Mucosa of gallbladder (tissue), 1 donor: ENCODE results near the gene SLC12A2. TPM values are rescaled to one million over a fixed set of nuclear protein-coding genes. Genes with fewer than 3 reads are reported as not detected.

Experiments
- DNase-seq: peaks from one replicate; pipeline ENCODE4 v3.0.0-alpha.2; 2020; ENCODE audit warnings: low spot score
- total RNA-seq: library from RNA; stranded (reverse); gene quantifications from one replicate; pipeline ENCODE4 v1.2.1, GENCODE V29; 2021
- donor health status: DM: no; HTN: no; CAD: no.

SLC12A2 gene
- total RNA-seq, 1 donor from 2014 or later, result 340 TPM

DNA sequence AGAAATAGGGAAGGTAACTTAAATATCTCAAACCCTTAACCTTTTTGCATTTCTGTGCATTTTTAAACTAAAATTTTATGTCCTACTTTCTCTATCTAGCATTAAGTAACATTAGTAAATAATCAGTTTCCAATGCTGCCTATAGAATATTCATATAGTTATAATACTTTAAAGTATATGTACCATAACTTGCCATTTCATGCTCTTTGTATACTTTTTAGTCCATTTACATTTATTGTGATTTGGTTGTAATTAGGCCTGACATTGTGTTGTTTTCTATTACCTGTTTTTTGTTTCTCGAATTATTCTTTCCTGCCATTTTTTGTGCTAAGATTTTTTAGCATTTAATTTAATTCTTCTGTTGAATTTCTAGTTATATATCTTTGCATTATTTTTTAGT, 13.7 kb downstream of the SLC12A2 start:
- DNase-seq, result no peak

DNA sequence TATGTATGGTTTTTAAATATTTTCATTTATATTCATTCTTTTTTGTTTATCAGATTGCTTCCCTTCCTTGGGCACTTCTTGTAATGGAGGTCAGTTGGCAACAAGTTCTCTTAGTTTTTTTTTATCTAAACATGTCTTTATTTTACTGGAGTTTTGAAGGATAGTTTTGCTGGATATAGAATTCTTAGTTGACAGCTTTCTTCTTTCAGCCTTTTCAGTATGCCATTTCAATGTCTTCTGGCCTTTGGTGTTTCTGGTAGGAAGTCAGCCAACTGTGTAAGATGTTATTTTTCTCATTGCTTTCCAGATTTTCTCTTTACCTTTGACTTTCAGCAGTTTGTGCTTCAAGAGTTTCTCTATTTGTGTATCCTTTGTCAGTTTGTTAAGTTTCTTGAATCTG, 14.2 kb downstream of the SLC12A2 start:
- DNase-seq, result no peak

DNA sequence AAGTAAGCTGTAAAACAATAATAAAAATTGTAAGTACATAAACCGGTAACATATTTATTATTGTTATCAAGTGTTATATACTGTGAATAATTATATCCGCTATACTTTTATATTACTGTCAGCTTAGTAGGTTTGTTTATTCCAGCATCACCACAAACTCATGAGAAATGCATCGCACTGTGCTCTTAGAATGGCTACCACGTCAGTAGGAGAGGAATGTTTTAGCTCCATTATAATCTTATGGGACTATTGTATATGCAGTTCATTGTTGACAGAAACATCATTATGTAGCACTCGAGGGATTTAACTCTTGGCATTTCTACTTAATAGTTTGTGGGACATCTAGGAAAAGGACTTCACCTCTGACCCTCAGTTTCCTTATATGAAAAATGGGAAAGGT, 16.4 kb downstream of the SLC12A2 start:
- no peak for DNase-seq

DNA sequence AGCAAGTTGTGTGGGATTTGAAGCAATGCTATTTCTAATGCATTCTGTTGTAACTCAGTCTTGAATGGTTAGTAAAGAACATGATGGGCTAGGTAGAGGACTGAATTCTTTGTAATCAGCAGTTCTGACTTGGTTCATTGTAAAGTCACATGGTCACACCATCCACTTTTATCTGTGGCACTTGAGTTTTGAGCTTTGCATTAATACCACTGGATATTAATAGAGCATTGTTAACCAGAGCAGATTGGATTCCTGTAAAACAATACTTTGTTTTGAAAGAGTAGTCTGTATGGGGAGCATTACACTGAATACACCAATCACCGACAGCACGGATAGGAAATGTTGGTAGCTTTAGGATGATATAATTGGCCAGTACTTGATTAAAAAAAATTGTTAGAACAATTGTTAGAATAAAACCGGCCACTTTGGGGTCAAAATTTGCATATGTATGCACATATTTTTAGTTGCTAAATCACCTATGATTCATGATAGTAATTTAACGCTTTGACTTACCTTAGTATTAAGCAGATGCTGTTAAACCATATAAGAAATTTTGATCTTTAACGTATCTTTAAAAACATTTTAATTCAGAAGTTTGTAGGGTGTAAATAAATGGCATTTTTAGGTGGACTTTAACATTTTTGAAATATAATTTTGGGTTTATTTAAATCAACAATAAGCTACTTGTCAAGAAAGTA, 17.4 kb downstream of the SLC12A2 start:
- DNase-seq, result no peak

DNA sequence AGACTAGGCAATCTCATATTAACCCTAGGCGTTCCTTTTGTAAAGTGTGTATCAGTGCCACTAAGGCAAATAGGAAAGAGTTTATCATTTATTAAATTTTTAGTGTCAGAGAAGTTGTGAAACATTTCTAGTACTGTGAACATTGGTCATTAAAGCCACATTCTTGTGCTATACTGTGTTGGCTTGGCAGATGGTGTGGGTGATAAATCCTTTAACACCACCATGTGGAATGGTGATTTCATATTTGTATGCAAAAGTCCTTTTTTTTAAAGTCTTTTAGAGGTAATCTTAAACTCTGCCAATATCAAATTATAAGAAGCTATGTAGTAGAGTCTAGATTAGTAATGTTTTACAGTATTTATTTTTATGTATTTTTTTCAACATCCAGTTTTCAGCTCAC, 18.1 kb downstream of the SLC12A2 start:
- DNase-seq, result no peak

DNA sequence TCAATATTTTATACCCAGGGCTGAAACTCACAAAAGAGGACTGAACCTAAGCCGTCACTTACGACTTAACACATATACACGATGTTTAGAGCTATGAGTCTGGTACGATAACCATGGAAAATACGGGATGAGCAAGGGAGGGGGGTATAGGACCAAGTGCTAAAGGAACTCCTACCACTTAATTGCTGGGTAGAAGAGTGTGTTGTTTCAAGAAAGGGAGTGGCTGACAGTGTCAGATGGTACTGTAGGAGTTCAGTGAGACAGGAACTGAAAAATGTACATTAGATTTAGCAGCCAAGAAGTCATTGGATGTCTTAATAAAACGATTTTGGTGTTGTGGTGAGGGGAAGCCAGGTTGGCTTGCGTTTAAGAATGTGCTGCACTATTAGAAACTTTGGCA, 21.6 kb downstream of the SLC12A2 start:
- DNase-seq, result no peak

DNA sequence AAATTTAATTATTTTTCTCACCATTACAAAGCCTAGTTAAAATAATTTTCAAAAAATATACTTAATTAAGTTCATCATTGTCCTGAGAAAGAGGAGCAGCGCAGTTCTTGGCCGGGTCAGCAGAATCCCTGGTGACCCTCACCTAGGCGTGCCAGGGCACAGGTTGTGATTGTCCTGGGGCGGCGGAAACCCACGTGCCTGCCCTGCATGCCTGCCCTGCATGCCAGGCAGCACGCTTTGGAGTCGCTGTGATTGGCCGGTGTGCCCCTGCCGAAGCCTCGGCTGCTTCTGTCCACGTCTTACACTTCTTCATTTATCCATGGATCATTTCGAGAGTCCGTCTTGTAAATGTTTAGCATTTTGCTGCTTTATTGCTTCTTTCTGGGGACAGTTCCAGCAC, 25.6 kb downstream of the SLC12A2 start:
- DNase-seq, result peak; percentile 12

DNA sequence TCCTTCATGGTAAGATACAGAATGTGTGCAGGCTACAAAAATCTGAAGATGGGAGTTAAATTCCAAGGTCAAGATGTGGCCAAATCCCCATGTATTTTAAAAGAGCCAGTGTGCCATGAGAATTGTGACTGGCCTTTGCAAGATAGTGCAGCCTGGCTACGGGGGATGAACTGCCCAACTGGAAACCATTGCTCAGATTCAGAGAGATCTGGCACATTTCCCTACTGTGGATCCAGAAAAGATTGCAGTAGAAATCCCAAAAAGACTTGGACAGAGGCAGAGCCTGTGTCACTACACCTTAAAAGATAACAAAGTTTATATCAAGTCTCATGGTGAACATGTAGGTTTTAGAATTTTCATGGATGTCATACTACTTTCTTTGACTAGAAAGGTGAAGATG, 26.2 kb downstream of the SLC12A2 start:
- no peak for DNase-seq

DNA sequence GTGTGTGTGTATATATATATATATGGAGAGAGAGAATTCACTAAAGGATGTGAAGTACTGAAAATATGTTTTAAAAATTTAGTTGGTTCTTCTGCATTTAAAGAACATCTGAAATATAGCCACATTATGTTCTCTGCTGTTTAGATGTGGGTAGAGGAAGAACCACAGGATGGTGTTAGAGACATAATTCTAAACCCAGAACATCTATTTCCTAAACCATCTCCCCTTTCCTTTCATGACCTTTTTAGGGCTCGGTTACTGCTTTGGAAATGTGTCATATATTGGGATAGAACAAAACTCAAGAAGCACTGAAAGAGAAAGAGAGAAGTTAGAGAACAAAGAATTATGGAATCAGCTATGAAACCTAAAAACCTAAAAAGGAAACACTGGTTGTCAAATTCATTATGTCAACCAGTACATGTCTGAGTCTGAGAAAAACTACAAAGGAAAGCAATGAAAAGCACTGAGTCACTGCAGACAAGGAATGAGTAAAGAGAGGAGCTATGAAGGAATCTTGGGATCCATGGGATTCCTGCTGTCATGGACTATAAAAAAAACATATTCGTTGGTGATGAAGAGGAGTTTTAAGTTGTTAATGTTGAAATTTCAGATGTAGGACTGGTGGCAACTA, 28.4 kb downstream of the SLC12A2 start:
- no peak for DNase-seq

DNA sequence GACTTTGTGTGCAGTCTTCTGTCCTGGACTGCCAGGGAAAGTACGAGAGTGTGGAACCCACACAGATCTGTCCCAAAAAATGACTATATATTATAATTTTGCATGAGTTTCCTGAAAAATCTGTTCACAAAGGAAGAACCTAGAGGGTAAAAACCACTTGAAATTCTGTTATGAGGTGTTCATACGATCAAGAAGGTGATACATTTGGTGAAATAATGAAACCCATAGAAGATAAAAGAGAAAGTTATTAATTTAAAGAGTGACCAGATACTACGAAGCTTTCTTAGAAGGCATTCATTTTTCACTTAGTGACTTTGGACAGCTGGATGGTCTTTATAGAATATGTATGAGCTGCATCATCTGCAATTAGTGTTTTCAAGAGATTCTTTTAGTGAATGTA, 32.9 kb downstream of the SLC12A2 start:
- DNase-seq, result no peak

DNA sequence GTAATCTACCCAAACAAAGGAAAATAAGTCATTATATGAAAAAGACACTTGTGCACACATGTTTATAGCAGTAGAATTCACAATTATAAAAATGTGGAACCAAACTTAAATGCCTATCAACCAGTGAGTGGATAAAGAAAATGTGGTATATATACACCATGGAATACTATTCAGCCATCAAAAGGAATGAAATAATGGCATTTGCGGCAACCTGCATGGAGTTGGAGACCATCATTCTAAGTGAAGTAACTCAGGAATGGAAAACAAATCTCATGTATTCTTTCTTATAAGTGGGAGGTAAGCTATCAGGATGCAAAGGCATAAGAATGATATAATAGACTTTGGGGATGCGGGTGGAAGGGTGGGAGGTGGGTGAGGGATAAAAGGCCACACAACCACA, 34.6 kb downstream of the SLC12A2 start:
- no peak for DNase-seq

DNA sequence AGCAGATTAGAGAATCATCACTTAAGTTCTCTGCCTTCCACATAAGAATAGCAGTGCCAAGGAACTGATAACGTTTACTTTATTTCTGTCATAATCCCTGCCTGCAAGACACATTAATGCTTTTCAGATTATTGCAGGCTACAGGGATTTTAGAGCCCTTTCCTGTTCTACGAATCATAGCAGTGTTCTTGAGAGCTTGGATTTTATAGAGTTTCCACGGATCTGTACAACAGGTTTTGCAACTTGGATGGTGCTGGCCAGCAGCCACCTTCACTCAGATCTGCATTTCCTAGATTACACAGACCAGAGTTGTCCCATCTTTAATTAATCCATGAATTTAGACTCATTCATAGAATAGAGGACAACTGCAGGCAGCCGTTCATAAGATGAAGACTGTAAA, 38.1 kb downstream of the SLC12A2 start:
- peak; percentile 21 for DNase-seq

DNA sequence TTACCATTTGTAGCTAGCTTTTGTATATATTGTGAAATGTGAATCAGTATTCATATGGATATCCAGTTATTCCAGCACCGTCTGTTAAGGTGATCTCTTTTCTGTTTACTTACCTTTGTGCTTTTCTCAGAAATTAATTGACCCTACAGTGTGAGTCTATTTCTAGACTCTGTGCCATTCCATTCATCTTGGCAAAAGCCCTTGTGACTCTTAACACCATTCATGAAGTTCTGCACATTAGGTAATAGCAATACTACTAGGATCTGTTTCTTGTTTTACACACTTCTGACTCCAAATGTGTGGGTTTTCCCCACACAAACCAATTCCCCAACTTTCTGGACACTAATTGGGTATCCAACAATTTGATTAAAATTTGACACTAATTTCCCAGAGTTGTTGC, 40.4 kb downstream of the SLC12A2 start:
- no peak for DNase-seq

DNA sequence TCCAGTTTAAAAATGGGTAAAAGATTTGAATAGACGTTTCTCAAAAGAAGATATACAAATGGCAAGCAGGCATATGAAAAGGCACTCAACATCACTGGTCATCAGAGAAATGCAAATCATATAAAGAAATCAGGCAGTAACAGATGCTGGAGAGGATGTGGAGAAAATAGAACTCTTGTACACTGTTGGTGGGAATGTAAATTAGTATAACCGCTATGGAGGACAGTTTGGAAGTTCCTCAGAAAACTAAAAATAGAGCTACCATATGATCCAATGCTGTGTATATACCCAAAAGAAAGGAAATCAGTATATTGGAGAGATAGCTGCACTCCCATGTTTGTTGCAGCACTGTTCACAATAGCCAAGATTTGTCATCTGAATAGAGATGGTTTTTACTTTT, 42.7 kb downstream of the SLC12A2 start:
- DNase-seq, result no peak

DNA sequence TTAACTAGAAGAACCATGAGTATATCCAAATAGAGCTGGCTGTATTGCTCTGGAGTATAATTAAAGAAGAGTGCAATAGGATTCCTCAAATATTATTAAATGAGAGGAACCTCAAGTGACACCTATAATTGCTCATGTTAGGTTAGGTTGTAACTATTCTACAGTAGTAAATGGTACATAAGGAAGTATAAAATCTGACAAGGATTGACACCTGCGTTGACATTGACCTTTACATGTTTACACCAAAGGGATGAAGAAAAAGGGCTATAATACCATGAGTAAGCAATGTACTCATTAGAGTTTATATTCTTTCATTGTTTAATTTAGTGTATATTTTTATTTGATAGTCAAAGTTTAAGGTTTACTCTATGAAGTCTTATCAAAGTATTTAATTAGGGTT, 48.9 kb downstream of the SLC12A2 start:
- no peak for DNase-seq

DNA sequence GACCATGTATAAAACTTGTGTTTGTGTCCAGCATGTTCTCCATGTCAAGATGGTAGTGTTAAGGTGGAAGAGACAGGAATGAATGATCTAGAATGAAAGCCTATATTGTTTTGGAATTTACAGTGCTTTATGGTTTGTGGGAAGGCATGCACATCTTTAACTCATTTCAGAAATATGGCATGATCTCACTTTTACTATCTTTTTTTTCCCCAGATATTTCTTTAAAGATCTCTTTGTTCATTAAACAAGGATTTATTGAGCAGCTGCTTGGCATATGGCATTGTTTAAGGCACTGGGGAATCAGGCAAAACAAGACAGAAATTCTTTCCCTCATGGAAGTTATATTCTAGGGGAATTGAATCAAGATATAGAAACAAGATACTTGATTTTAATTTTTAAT, 51.7 kb downstream of the SLC12A2 start:
- no peak for DNase-seq

DNA sequence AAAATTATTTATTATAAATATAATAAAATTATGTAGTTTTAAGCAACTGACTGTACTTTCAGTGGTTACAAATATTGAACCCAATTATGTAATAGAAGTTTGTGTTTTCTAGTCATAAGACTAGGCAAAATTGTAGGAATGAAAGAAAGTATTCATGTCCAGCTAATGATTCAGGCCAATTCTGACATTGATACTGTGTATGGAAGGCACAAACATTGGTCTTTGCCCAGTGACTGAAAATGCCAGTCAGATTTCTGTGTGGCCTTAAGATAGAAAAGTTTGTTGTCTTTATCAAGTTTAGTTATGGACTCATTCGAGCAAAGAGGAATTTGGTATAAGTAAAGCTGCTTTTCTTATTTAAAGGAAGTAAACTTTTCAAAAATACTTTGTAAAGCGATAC, 60.3 kb downstream of the SLC12A2 start:
- DNase-seq, result no peak

DNA sequence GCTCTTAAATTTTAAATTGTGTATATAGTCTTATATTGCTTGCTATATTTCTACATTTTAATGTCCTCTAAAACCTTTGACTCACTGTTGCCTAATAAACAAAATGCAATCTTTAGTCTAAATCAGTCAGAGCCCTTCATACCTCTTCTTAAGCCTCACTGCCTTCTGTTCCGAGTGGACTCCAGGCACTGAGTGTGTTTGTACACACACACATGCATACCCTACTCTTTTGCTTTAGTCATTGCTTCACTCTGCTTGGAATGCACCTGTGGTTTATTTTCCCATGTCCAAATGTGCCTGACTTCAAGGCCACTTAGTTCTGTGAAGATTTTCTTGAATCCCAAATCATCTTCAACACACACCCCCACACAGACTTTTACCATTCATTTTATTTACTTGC, 60.9 kb downstream of the SLC12A2 start:
- DNase-seq, result no peak

DNA sequence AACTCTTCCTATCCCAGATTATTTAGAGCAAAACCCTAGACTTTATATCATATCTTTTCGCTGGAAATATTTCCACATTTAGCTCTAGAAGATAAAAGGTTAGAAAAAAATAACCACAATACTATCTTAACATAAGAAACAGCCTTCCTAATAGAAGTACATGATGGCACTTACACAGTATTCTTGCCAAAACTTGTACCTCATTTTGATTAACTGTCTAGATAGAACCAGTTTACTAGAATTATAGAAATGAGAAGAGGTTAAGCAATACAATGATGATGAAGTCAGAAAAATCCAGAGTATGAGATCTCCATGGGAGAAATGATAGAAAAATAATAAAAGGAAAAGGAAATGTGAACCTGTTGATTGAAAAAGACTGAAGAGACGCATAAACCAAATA, 63.1 kb downstream of the SLC12A2 start:
- DNase-seq, result no peak

DNA sequence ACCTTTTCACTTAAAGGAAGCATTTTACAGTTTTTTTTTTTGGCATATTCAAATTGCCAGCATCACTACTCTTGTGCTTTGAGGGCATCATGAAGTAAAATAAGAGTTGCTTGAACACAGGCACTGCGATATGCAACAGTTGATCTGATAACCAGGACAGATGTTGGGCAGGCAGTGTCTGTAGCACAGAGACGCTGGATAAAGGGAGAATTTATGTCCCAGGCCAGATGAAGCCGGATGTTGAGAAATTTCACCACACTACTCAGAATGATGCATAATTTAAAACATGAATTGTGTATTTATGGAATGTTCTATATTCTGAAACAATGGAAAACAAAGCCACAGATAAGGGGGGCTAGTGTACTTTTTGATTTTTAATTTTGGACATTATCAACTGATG, 71.4 kb downstream of the SLC12A2 start:
- DNase-seq, result no peak

DNA sequence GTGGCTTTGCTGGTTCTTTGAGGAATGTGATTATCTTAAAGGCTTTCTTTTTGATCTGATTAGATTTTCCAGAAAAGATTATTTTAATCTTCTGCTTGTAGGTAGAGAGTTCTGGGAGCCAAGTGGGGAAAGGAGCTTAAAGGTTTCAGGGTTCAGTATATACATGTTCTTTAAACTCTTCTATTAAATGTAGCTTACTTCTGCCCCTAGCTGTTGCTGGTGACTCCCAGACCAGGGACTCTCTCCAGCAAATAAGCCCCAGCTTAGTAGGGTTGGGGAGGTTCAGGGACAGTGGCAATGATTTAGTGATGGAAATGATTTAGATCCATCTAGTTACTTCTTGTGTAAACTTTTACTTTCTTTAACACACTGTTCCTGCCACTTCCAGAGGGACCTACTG, 72.2 kb downstream of the SLC12A2 start:
- no peak for DNase-seq

DNA sequence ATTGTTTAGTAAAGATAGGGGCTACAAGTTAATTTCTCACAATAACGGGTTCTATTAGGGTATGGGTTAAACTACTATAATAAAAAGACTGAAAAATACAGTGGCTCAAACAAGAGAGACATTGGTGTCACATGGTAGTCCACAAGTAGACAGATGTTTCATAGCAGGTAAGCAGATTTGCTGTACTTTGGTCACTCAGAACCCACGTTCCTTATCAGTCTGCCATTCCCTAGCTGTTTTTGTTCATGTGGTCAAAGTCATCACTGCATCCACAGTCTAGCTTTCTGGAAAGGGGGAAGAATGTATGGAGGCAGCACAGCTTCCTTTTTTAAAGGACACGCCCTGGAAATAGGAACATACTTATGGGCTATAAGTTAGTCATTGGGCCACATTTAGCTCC, 73.0 kb downstream of the SLC12A2 start:
- DNase-seq, result no peak

DNA sequence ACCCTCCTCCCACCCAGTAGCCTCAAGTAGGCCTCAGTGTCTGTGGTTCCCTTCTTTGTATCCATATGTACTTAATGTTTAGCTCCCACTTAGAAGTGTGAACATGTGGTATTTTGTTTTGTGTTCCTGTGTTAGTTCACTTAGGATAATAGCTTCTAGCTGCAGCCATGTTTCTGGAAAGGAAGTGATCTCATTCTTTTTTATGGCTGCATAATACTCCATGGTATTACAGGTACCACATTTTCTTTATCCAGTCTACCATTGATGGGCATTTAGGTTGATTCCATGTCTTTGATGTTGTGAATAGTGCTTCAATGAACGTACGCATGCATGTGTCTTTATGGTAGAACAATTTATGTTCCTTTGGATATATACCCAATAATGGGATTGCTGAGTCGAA, 74.8 kb downstream of the SLC12A2 start:
- DNase-seq, result no peak

DNA sequence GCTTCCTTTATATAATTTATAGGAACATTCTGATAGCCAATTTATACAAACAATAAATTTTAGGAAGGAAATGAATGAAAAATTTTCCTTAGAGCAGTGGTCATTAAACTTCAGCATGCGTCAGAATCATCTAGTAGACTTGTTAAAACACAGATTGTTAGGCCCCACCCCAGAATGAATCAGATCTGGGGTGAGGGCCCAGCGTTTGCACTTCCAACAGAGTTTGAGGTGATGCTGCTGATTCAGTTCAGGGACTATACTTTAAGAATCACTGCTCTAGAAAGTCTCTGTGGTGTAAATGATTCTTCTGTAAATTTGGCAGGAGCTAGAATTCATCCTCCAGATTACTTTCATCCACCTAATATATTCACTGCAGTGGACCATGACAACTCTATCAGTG, 80.4 kb downstream of the SLC12A2 start:
- DNase-seq, result no peak
